K562 (cell line): ENCODE results near the gene NDUFA5. TPM values are rescaled to one million over a fixed set of nuclear protein-coding genes. Genes with fewer than 3 reads are reported as not detected.

Source experiments
- BRD4 ChIP-seq: fragments of 200-600 bp; sonication (generic); IDR thresholded peaks from 2 replicates; pipeline ENCODE4 v1.6.1; 2017; ENCODE audit warnings: inconsistent platforms
- CHCHD3 ChIP-seq: fragments of 250-450 bp; sonication (Bioruptor Pico); IDR thresholded peaks from 2 replicates; pipeline ENCODE4 v2.1.2; 2022; ENCODE audit warnings: mild to moderate bottlenecking
- E2F8 ChIP-seq: fragments of 450-650 bp; IDR thresholded peaks from 2 replicates; pipeline ENCODE4 v1.7.1; 2018; ENCODE audit warnings: mild to moderate bottlenecking, low read depth; ENCODE audit not compliant: partially characterized antibody
- EHMT2 ChIP-seq: fragments of 450-650 bp; IDR thresholded peaks from 2 replicates; pipeline ENCODE4 v1.6.1; 2018; ENCODE audit warnings: antibody characterized with exemption
- FOXJ2 ChIP-seq: fragments of 200-800 bp; sonication (Bioruptor generic); IDR thresholded peaks from 2 replicates; pipeline ENCODE4 v1.6.1; 2016; ENCODE audit warnings: missing genetic modification characterization, missing compliant biosample characterization
- LARP7 ChIP-seq: fragments of 450-650 bp; IDR thresholded peaks from 2 replicates; pipeline ENCODE4 v1.6.1; 2016
- NR2C2 ChIP-seq, 2 experiments: fragments of 200-800 bp in 1 of 2; sonication (Bioruptor generic) in 1 of 2; sonication (generic) in 1 of 2; formaldehyde crosslinking in 1 of 2; IDR thresholded peaks; 2 replicates each; pipeline versions ENCODE4 v1.6.1 to v1.8.0; 2016 to 2022; ENCODE audit warnings: mild to moderate bottlenecking in 1 of 2, missing compliant biosample characterization in 1 of 2, missing genetic modification characterization in 1 of 2, missing genetic modification reagents in 1 of 2
- NR4A1 ChIP-seq, 2 experiments: fragments of 250-450 bp in 1 of 2; fragments of 450-650 bp in 1 of 2; sonication (Bioruptor Pico) in 1 of 2; IDR thresholded peaks; 2 replicates each; pipeline versions ENCODE4 v1.4.0 to v1.6.1; 2016 to 2020; ENCODE audit warnings: mild to moderate bottlenecking in 2 of 2, missing compliant biosample characterization in 1 of 2, missing genetic modification characterization in 1 of 2, moderate library complexity in 1 of 2
- REST ChIP-seq, 2 experiments: fragments of 450-650 bp; formaldehyde crosslinking in 1 of 2; IDR thresholded peaks; 2 replicates each; pipeline versions ENCODE4 v1.4.0 to v1.6.1; 2014 to 2020; ENCODE audit warnings: mild to moderate bottlenecking in 2 of 2, borderline replicate concordance in 1 of 2, low read depth in 1 of 2
- RFX5 ChIP-seq: IDR thresholded peaks from 2 replicates; pipeline ENCODE4 v1.6.1; 2011; ENCODE audit warnings: low read depth, mild to moderate bottlenecking, improper control_type of control experiment, low read length
- SLC30A9 ChIP-seq: fragments of 250-450 bp; sonication (Bioruptor Pico); IDR thresholded peaks from 2 replicates; pipeline ENCODE4 v1.8.0; 2022; ENCODE audit warnings: mild to moderate bottlenecking, moderate library complexity
- SMC3 ChIP-seq: conservative IDR thresholded peaks from 2 replicates; pipeline ENCODE4 v1.6.1; 2011; ENCODE audit warnings: low read depth, low read length, improper control_type of control experiment; ENCODE audit not compliant: insufficient read depth
- SREBF2 ChIP-seq: sonication (generic); formaldehyde crosslinking; IDR thresholded peaks from 2 replicates; pipeline ENCODE4 v1.4.0; 2020; ENCODE audit warnings: mild to moderate bottlenecking, missing genetic modification reagents
- STAG1 ChIP-seq: sonication (generic); formaldehyde crosslinking; IDR thresholded peaks from 2 replicates; pipeline ENCODE4 v1.5.0; 2020; ENCODE audit warnings: missing genetic modification reagents, borderline replicate concordance
- TAF7 ChIP-seq: fragments of 450-650 bp; IDR thresholded peaks from 2 replicates; pipeline ENCODE4 v1.6.1; 2016; ENCODE audit warnings: missing genetic modification characterization, missing compliant biosample characterization
- ZNF165 ChIP-seq: fragments of 250-450 bp; sonication (Bioruptor Pico); IDR thresholded peaks from 2 replicates; pipeline ENCODE4 v1.4.0; 2020; ENCODE audit warnings: borderline replicate concordance
- ZNF655 ChIP-seq: fragments of 250-450 bp; sonication (Bioruptor Pico); IDR thresholded peaks from 2 replicates; pipeline ENCODE4 v1.5.0; 2021
- polyA plus RNA-seq, 8 experiments: library from polyadenylated mRNA; depleted of rRNA in 4 of 8; stranded (reverse) in 5 of 8; unstranded in 3 of 8; fragments of >200 nt; fragmentation: Nextera tagmentation in 2 of 8; fragmentation: Illumina TruSeq in 1 of 8; extraction: Ambion mirVana in 2 of 8; extraction: Trizol in 1 of 8; gene quantifications; 2 replicates each; pipeline versions ENCODE4 v1.2.1 to v1.2.3, GENCODE V29; 2011 to 2014; ENCODE audit warnings: inconsistent platforms in 1 of 8, missing spikeins in 1 of 8
- total RNA-seq, 7 experiments: library from RNA; depleted of rRNA in 6 of 7; stranded (reverse); fragments of >200 nt in 6 of 7; fragmentation: Illumina TruSeq in 2 of 7; extraction: Trizol in 2 of 7; gene quantifications; 2 replicates each; pipeline versions ENCODE4 v1.2.1 to v1.2.3, GENCODE V29; 2011 to 2021; ENCODE audit warnings: low replicate concordance in 1 of 7

Gene NDUFA5
- total and polyA plus RNA-seq, 9 of the 15 experiments (the other 6 are each of a cell fraction or from before 2014, with no cell fraction given): 155 to 677 (median 269) TPM

- TF ChIP-seq E2F8 (no peak), SMC3 (no peak), NR2C2 (CRISPR knock-in tag; IDR thresholded peaks at IDR 0.05) (no peak), NR2C2 (tag; IDR thresholded peaks at IDR 0.05) (0 out of 2 replicates have a peak, but pooled peaks have one; percentile 58), RFX5 (no peak), SLC30A9 (CRISPR knock-in tag) (no peak), TAF7 (tag) (peak; percentile 39; the same call in 1 of the 2 replicates), SREBF2 (CRISPR knock-in tag) (no peak), CHCHD3 (CRISPR knock-in tag) (no peak), LARP7 (no peak), NR4A1 (CRISPR knock-in tag; IDR thresholded peaks at IDR 0.05) (no peak), NR4A1 (tag; IDR thresholded peaks at IDR 0.05) (peak; percentile 38; the same call in 1 of the 2 replicates), ZNF165 (no peak), BRD4 (no peak), STAG1 (CRISPR knock-in tag) (no peak), ZNF655 (CRISPR knock-in tag) (no peak), FOXJ2 (tag) (no peak), EHMT2 (no peak; the same call in 1 of the 2 replicates), REST (IDR thresholded peaks at IDR 0.05; ENCODE audit: borderline replicate concordance) (peak; percentile 78), REST (CRISPR knock-in tag; IDR thresholded peaks at IDR 0.05; ENCODE audit: low read depth) (no peak)
These were observed 611 bp downstream of the NDUFA5 start (continued) for GRCh38 chr7:123557016-123557397.
